HL-60 (cell line): Measurements from ENCODE around the gene TMCO1.

ENCODE experiments used
- DNase-seq, 2 experiments: peaks; one replicate each; pipeline ENCODE4 v3.0.0-alpha.2; 2010 to 2020; ENCODE audit warnings: low read depth in 1 of 2, low spot score in 1 of 2
- H3K27ac ChIP-seq: fragments of 250-450 bp; sonication (Bioruptor Pico); replicated peaks from 2 replicates; pipeline ENCODE4 v1.5.1; 2020; ENCODE audit warnings: mild to moderate bottlenecking, moderate library complexity
- H3K27me3 ChIP-seq: fragments of 250-450 bp; sonication (Bioruptor Pico); 2 replicates; pipeline ENCODE4 v1.5.1; 2021; ENCODE audit warnings: mild to moderate bottlenecking, moderate library complexity; ENCODE audit not compliant: insufficient read depth, poor library complexity, severe bottlenecking
- H3K4me3 ChIP-seq: replicated peaks from 2 replicates; pipeline ENCODE4 v1.5.1; 2011; ENCODE audit warnings: mild to moderate bottlenecking, control low read depth, low read length; ENCODE audit not compliant: insufficient read depth
- CTCF ChIP-seq: IDR thresholded peaks from one replicate; pipeline ENCODE4 v1.5.1; 2011; ENCODE audit warnings: low read length, control low read depth, inconsistent platforms; ENCODE audit not compliant: insufficient read depth
- GABPA ChIP-seq: IDR thresholded peaks from 2 replicates; pipeline ENCODE4 v1.6.1; 2012; ENCODE audit warnings: low read depth
- POLR2AphosphoS5 ChIP-seq: IDR thresholded peaks from 2 replicates; pipeline ENCODE4 v1.6.1; 2012; ENCODE audit warnings: low read depth
- REST ChIP-seq: IDR thresholded peaks from 2 replicates; pipeline ENCODE4 v1.6.1; 2012; ENCODE audit warnings: low read depth; ENCODE audit not compliant: insufficient replicate concordance
- SPI1 ChIP-seq: IDR thresholded peaks from 2 replicates; pipeline ENCODE4 v1.6.1; 2012; ENCODE audit warnings: low read depth, mild to moderate bottlenecking, borderline replicate concordance

Gene TMCO1

DNA sequence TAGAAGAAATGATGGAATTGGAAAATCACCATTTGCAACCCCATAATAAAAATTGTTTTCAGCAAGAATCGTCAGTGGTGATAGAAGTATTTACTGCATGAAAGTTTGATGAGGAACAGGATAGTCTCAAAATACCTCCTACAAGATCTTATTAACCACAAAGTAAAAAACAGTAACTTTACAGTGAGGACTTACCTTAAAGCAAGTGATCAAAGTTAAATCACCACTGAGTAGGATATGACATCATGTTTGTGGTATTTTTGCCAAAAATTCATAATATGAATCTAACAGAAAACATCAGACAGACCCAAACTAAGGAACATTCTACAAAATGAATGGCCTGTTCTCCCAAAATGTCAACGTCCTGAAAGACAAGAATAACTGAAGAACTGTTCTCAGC, 90.2 kb downstream of the TMCO1 start:
- Histone ChIP-seq H3K27ac (no peak overlapping the region), H3K27me3 (no peaks in the 10 kb centered on the region), H3K4me3 (no peak overlapping the region)
- DNase-seq, result no peak
- TF ChIP-seq SPI1, result no peak
- no peak for TF ChIP-seq REST
- TF ChIP-seq CTCF, result no peak
- no peak for TF ChIP-seq POLR2AphosphoS5
- no peak for TF ChIP-seq GABPA
